Cardiac muscle cell (in vitro differentiated cells and primary cell): ENCODE data around the gene DAO. TPM values are rescaled to one million over a fixed set of nuclear protein-coding genes. Genes with fewer than 3 reads are reported as not detected.

Experiments used
- DNase-seq, 2 donors: peaks; one replicate each; pipeline versions ENCODE4 v3.0.0 to v3.0.0-alpha.2; 2010 to 2017; ENCODE audit warnings: low read depth in 1 of 2, low spot score in 1 of 2
- H3K27ac ChIP-seq: fragments of 200-600 bp; sonication (generic); 2 replicates; pipeline ENCODE4 v1.5.1; 2016
- H3K27me3 ChIP-seq: fragments of 200-600 bp; sonication (generic); 2 replicates; pipeline ENCODE4 v1.6.0; 2016; ENCODE audit warnings: control low read depth
- H3K36me3 ChIP-seq: fragments of 200-600 bp; sonication (generic); 2 replicates; pipeline ENCODE4 v1.5.1; 2016; ENCODE audit warnings: control low read depth
- H3K4me1 ChIP-seq: fragments of 200-600 bp; sonication (generic); 2 replicates; pipeline ENCODE4 v1.8.1; 2017; ENCODE audit warnings: low read depth, mild to moderate bottlenecking, mixed run types
- H3K4me3 ChIP-seq: fragments of 200-600 bp; sonication (generic); 2 replicates; pipeline ENCODE4 v1.5.1; 2016; ENCODE audit warnings: mild to moderate bottlenecking
- H3K9me3 ChIP-seq: fragments of 200-600 bp; sonication (generic); 2 replicates; pipeline ENCODE4 v1.5.1; 2017; ENCODE audit warnings: low read depth, mild to moderate bottlenecking, control low read depth
- polyA plus RNA-seq: library from polyadenylated mRNA; unstranded; fragments of >200 nt; fragmentation: Nextera tagmentation; extraction: Ambion mirVana; gene quantifications from 2 replicates; pipeline ENCODE4 v1.2.1, GENCODE V29; 2016
- total RNA-seq: library from RNA; depleted of rRNA; stranded (reverse); fragments of >200 nt; gene quantifications from 2 replicates; pipeline ENCODE4 v1.2.3, GENCODE V29; 2016
- TF ChIP-seq, protein P1 (sequence below): IDR thresholded peaks from 2 replicates; pipeline ENCODE4 v1.5.1; 2012; ENCODE audit warnings: low read depth, mild to moderate bottlenecking, low read length

The DAO gene
- total and polyA plus RNA-seq, 2 experiments from 2014 or later, result not detected

- H3K36me3 ChIP-seq, result no peaks in the 10 kb centered on the region
Observed at GRCh38 chr12:108930756-108931155, 50.9 kb downstream of the DAO start.

DNA sequence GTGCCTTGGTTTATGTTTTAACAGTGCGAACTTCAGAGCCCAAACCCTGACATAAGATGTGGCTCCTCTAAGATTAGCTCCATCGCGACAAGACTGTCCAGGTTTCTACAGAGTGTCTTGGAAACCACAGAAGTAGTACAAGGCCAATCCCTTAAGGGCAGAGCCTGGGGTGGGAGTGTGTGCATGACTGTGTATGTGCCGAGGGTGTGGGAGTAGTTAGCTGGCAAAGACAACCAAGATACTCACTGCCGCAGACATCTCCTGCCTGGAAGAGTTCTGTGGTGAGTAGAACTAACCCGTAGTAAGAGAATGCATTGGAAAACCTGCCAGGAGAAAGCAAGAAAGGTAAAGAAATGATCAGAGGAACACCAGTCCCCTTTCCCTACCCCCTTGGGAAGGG, 54.1 kb downstream of the DAO start:
- no peak overlapping the region for H3K27ac ChIP-seq
- H3K36me3 ChIP-seq, result no peaks in the 10 kb centered on the region
- DNase-seq, result peak in 1 of 2 donors; percentile 41
- no peaks in the 10 kb centered on the region for H3K9me3 ChIP-seq
- H3K4me3 ChIP-seq, result no peak overlapping the region
- TF ChIP-seq, protein P1, sequence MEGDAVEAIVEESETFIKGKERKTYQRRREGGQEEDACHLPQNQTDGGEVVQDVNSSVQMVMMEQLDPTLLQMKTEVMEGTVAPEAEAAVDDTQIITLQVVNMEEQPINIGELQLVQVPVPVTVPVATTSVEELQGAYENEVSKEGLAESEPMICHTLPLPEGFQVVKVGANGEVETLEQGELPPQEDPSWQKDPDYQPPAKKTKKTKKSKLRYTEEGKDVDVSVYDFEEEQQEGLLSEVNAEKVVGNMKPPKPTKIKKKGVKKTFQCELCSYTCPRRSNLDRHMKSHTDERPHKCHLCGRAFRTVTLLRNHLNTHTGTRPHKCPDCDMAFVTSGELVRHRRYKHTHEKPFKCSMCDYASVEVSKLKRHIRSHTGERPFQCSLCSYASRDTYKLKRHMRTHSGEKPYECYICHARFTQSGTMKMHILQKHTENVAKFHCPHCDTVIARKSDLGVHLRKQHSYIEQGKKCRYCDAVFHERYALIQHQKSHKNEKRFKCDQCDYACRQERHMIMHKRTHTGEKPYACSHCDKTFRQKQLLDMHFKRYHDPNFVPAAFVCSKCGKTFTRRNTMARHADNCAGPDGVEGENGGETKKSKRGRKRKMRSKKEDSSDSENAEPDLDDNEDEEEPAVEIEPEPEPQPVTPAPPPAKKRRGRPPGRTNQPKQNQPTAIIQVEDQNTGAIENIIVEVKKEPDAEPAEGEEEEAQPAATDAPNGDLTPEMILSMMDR, result no peak
- H3K27me3 ChIP-seq, result no peaks in the 10 kb centered on the region
- H3K4me1 ChIP-seq, result no peaks in the 10 kb centered on the region

More at GRCh38 chr12:108930756-108931155, 50.9 kb downstream of the DAO start:
- TF ChIP-seq, protein P1, result no peak
- no peaks in the 10 kb centered on the region for H3K27me3 ChIP-seq
- no peaks in the 10 kb centered on the region for H3K4me1 ChIP-seq
- no peak overlapping the region for H3K4me3 ChIP-seq
- H3K9me3 ChIP-seq, result no peaks in the 10 kb centered on the region
- no peak overlapping the region for H3K27ac ChIP-seq
- no peak for DNase-seq

GRCh38 chr12:108935159-108935763, 55.4 kb downstream of the DAO start:
- TF ChIP-seq, protein P1, result no peak

DNA sequence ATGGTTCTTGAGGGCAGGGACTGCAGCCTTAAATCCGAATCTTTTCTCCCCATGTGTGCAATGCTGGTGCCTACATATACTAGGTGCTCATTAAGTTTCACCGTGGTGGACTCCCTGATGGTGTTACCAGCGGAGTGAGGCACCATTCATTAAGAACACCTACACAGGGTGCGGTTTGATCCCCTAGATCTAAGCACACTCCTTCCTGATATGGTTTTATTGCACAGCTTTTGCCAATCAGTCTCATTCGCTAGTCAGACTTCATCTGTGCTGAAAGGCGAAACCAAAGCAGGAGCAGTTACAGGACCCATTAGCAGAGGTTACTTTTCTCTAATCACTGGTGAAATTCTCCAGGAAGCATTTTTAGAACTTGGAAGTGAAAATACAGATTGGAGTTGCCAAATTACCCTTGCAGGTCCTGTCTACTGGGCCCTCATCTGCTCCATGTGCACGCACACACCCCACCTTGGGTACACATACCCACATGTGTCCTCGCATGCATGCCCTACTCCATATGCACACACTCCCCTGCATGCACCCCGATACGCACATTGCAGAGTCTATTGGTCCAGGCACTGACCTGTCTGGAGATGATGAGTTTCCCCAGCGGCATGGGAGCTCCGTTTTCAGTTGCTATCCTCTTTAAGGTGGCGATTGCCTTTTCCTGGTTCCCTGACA, 58.5 kb downstream of the DAO start:
- Histone ChIP-seq H3K4me3 (no peak overlapping the region), H3K9me3 (no peaks in the 10 kb centered on the region), H3K4me1 (no peaks in the 10 kb centered on the region), H3K27ac (no peak overlapping the region), H3K36me3 (no peaks in the 10 kb centered on the region), H3K27me3 (no peaks in the 10 kb centered on the region)
- TF ChIP-seq, protein P1, result no peak
- DNase-seq, result no peak

More at GRCh38 chr12:108935159-108935763, 55.4 kb downstream of the DAO start:
- Histone ChIP-seq H3K27ac (no peak overlapping the region), H3K36me3 (no peaks in the 10 kb centered on the region), H3K27me3 (no peaks in the 10 kb centered on the region), H3K9me3 (no peaks in the 10 kb centered on the region), H3K4me1 (no peaks in the 10 kb centered on the region), H3K4me3 (no peak overlapping the region)
- DNase-seq, result no peak

- no peaks in the 10 kb centered on the region for H3K9me3 ChIP-seq
- no peak overlapping the region for H3K4me3 ChIP-seq
- no peak overlapping the region for H3K27ac ChIP-seq
- no peaks in the 10 kb centered on the region for H3K27me3 ChIP-seq
- DNase-seq, result peak; percentile 27 to 54
- H3K4me1 ChIP-seq, result no peaks in the 10 kb centered on the region
- no peaks in the 10 kb centered on the region for H3K36me3 ChIP-seq
- TF ChIP-seq, protein P1, result no peak
Observed at GRCh38 chr12:108939594-108939993, 59.7 kb downstream of the DAO start.
